A549 (cell line): ENCODE measurements around the gene TSPAN1.

Source experiments
- ATOH8 ChIP-seq: fragments of 250-450 bp; sonication (Bioruptor Pico); IDR thresholded peaks from 2 replicates; pipeline ENCODE4 v1.5.0; 2020; ENCODE audit warnings: low read depth, mild to moderate bottlenecking, moderate library complexity
- BHLHE40 ChIP-seq: IDR thresholded peaks from 2 replicates; pipeline ENCODE4 v1.6.1; 2012; ENCODE audit warnings: low read depth, low read length, inconsistent platforms
- CTCF ChIP-seq: fragments of >200 bp; sonication (Bioruptor Twin); formaldehyde crosslinking; IDR thresholded peaks from 3 replicates; pipeline ENCODE4 v1.5.1; 2016
- E2F6 ChIP-seq: IDR thresholded peaks from 2 replicates; pipeline ENCODE4 v1.6.1; 2012; ENCODE audit warnings: low read depth, borderline replicate concordance
- MAZ ChIP-seq: fragments of 150-350 bp; IDR thresholded peaks from 2 replicates; pipeline ENCODE4 v1.6.1; 2014; ENCODE audit warnings: antibody characterized with exemption, low read depth, low read length, borderline replicate concordance
- RAD21 ChIP-seq, 2 experiments: fragments of >200 bp in 1 of 2; sonication (Bioruptor Twin) in 1 of 2; formaldehyde crosslinking in 1 of 2; IDR thresholded peaks in 1 of 2; conservative IDR thresholded peaks in 1 of 2; 2 replicates in 1 of 2; 3 replicates in 1 of 2; pipeline ENCODE4 v1.6.1; 2012 to 2018; ENCODE audit warnings: inconsistent platforms in 1 of 2
- RCOR1 ChIP-seq: fragments of 150-350 bp; IDR thresholded peaks from 2 replicates; pipeline ENCODE4 v1.6.1; 2014; ENCODE audit warnings: antibody characterized with exemption, low read length, low read depth

GRCh38 chr1:46134660-46135331 lies 40.1 kb upstream of the TSPAN1 start:
- TF ChIP-seq E2F6 = no peak
- no peak for TF ChIP-seq ATOH8 (CRISPR knock-in tag)
- TF ChIP-seq CTCF = no peak
- TF ChIP-seq MAZ = no peak
- TF ChIP-seq RAD21 (conservative IDR thresholded peaks at IDR 0.05 in 1 of 2, IDR thresholded peaks at IDR 0.05 in 1 of 2) = no peak
- no peak for TF ChIP-seq RCOR1
- TF ChIP-seq BHLHE40 = no peak
